ENCODE data around the gene CRYGD. TPM values are rescaled to one million over a fixed set of nuclear protein-coding genes. Genes with fewer than 3 reads are reported as not detected.

The CRYGD gene
- total RNA-seq, 1 donor from 2014 or later = not detected

GRCh38 chr2:208150956-208151355, 26.6 kb upstream of the CRYGD start:
- Mint-ChIP-seq H3K4me3 (no peak overlapping the region), H3K27ac (ENCODE audit: unreplicated experiment) (no peak overlapping the region), H3K27me3 (ENCODE audit: low read depth) (no peaks in the 10 kb centered on the region), H3K9me3 (peaks cover 5% of the 10 kb centered on the region), H3K4me1 (peaks cover 9% of the 10 kb centered on the region), H3K36me3 (ENCODE audit: low read depth) (no peaks in the 10 kb centered on the region)
- no peak for DNase-seq (ENCODE audit: low read depth, low spot score)
- TF ChIP-seq, protein P1, sequence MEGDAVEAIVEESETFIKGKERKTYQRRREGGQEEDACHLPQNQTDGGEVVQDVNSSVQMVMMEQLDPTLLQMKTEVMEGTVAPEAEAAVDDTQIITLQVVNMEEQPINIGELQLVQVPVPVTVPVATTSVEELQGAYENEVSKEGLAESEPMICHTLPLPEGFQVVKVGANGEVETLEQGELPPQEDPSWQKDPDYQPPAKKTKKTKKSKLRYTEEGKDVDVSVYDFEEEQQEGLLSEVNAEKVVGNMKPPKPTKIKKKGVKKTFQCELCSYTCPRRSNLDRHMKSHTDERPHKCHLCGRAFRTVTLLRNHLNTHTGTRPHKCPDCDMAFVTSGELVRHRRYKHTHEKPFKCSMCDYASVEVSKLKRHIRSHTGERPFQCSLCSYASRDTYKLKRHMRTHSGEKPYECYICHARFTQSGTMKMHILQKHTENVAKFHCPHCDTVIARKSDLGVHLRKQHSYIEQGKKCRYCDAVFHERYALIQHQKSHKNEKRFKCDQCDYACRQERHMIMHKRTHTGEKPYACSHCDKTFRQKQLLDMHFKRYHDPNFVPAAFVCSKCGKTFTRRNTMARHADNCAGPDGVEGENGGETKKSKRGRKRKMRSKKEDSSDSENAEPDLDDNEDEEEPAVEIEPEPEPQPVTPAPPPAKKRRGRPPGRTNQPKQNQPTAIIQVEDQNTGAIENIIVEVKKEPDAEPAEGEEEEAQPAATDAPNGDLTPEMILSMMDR (conservative IDR thresholded peaks at IDR 0.05) = no peak

DNA sequence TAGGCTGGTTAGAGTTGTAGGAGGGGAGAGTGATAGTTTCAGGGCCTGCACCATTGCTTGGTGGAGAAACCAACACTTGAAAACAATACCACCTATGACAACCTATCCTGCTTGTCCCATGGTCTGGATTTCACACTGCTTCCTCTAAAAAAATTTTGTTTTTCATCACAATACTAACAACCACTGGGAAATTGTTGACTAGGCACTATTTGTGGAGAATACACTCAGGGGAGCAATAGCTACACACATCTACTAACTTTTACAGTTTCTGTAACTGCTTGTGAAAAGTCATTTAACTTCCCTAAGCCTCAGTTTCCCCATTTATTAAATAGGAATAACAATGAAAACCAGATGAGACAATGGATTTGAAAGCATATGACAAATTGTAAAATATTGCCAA, 25.8 kb upstream of the CRYGD start:
- Mint-ChIP-seq H3K4me1 (peaks cover 7% of the 10 kb centered on the region), H3K4me3 (no peak overlapping the region), H3K9me3 (peaks cover 5% of the 10 kb centered on the region), H3K27ac (ENCODE audit: unreplicated experiment) (no peak overlapping the region), H3K36me3 (ENCODE audit: low read depth) (no peaks in the 10 kb centered on the region), H3K27me3 (ENCODE audit: low read depth) (no peaks in the 10 kb centered on the region)
- no peak for DNase-seq (ENCODE audit: low read depth, low spot score)
- TF ChIP-seq, protein P1 (conservative IDR thresholded peaks at IDR 0.05) = no peak

DNA sequence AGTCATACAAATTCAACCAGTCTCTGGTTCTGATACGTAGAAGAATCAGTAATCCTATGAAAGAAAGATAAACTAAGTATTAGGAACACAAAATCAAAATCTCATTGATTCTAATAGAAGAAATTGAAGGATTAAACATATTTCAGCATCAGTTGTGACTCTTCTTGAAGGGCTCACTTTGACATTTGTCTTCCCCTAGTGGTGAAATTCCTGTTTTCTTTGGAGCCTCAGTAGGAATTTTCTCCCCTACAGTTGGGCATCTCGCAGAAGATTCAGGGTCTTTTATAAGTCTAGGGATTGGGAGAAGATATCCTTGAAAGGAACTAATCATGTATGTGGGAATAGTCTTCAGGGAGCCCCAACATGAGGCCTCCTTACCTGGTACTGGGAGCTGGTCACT, 24.5 kb upstream of the CRYGD start:
- no peak overlapping the region for H3K27ac Mint-ChIP-seq (ENCODE audit: unreplicated experiment)

DNA sequence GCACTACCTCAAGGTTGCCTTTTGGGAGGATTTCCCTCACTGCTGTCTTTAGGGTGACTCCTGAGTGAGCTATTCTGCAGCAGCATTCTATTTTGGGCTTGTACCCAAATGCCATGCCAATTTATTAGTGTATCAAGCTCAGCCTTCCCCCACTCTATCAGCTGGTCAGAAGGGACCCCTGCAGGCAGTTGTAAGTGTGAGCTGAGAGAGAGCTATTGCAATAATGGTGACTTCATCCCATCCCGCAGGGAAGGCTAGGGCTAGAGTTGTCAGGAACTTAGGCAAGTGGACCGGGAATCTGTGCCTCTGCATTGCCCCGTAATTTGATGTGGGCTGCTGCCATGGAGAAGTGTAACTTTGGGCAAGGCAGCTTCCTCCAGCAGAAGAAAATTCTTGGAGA, 23.4 kb upstream of the CRYGD start:
- no peaks in the 10 kb centered on the region for H3K36me3 Mint-ChIP-seq (ENCODE audit: low read depth)
- H3K27ac Mint-ChIP-seq (ENCODE audit: unreplicated experiment) = no peak overlapping the region

More for the DNA sequence above, 24.5 kb upstream of the CRYGD start:
- TF ChIP-seq, protein P1 (conservative IDR thresholded peaks at IDR 0.05) = peak; percentile 39
- no peaks in the 10 kb centered on the region for H3K36me3 Mint-ChIP-seq (ENCODE audit: low read depth)
- peaks cover 7% of the 10 kb centered on the region for H3K4me1 Mint-ChIP-seq
- no peaks in the 10 kb centered on the region for H3K27me3 Mint-ChIP-seq (ENCODE audit: low read depth)
- H3K9me3 Mint-ChIP-seq = peaks cover 5% of the 10 kb centered on the region
- no peak overlapping the region for H3K4me3 Mint-ChIP-seq
- no peak for DNase-seq (ENCODE audit: low read depth, low spot score)

GRCh38 chr2:208147008-208147407, 22.7 kb upstream of the CRYGD start:
- Mint-ChIP-seq H3K27me3 (ENCODE audit: low read depth) (no peaks in the 10 kb centered on the region), H3K9me3 (peaks cover 5% of the 10 kb centered on the region), H3K4me1 (peaks cover 12% of the 10 kb centered on the region), H3K27ac (ENCODE audit: unreplicated experiment) (peak overlapping the region; percentile 63), H3K4me3 (no peak overlapping the region), H3K36me3 (ENCODE audit: low read depth) (no peaks in the 10 kb centered on the region)
- DNase-seq (ENCODE audit: low read depth, low spot score) = no peak
- TF ChIP-seq, protein P1 (conservative IDR thresholded peaks at IDR 0.05) = no peak

More for the DNA sequence above, 23.4 kb upstream of the CRYGD start:
- H3K4me1 Mint-ChIP-seq = peaks cover 10% of the 10 kb centered on the region
- H3K4me3 Mint-ChIP-seq = no peak overlapping the region
- no peaks in the 10 kb centered on the region for H3K27me3 Mint-ChIP-seq (ENCODE audit: low read depth)
- H3K9me3 Mint-ChIP-seq = peaks cover 5% of the 10 kb centered on the region
- TF ChIP-seq, protein P1 (conservative IDR thresholded peaks at IDR 0.05) = no peak
- no peak for DNase-seq (ENCODE audit: low read depth, low spot score)

DNA sequence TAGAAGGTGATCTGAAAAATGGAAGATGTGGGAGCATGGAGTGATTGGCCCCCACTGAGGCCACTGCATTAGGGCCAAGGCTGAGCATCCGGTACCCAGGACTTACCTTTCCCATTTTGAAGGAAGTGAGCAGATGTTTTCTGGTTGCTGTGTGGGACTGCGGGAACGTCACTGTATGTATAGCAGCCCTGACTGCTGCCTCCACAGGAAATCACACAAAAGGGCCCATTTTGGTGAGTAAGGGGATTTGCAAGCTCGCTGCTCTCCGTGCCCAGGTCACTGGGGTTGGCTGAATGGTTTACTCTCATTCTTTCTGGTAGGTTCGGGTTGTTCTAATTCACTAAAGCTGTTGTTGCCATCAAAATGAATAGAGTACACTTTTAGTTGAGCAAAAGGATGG, 21.7 kb upstream of the CRYGD start, which contains the start of gene CRYGB:
CRYGB (minus strand) TSS at position 153 of the 400 bp plus-strand sequence; CDS start at position 115, 38 bp downstream.
- H3K4me3 Mint-ChIP-seq = no peak within 1 kb of the TSS
- peak within 1 kb of the TSS; percentile 63 for H3K27ac Mint-ChIP-seq (ENCODE audit: unreplicated experiment)
- DNase-seq (ENCODE audit: low read depth, low spot score) = no peak
- TF ChIP-seq, protein P1 (conservative IDR thresholded peaks at IDR 0.05) = no peak
- peaks cover 12% of the 10 kb centered on the region for H3K4me1 Mint-ChIP-seq
- no peaks in the 10 kb centered on the region for H3K27me3 Mint-ChIP-seq (ENCODE audit: low read depth)
- H3K9me3 Mint-ChIP-seq = peaks cover 2% of the 10 kb centered on the region
- H3K36me3 Mint-ChIP-seq (ENCODE audit: low read depth) = no peaks in the 10 kb centered on the region
